SJCRH30 (cell line): ENCODE measurements around the gene POP4. TPM values are rescaled to one million over a fixed set of nuclear protein-coding genes. Genes with fewer than 3 reads are reported as not detected.
"Not testable (repeated sequence)": the region's sequence is repeated elsewhere in the genome, so short reads cannot be mapped to it uniquely, and the experiment has no call there.

Source experiments
- DNase-seq, 2 experiments: peaks; one replicate each; pipeline ENCODE4 v3.0.0-alpha.2; 2015 to 2020
- H3K27ac ChIP-seq: fragments of 250-450 bp; sonication (Bioruptor Pico); 2 replicates; pipeline ENCODE4 v1.5.1; 2020; ENCODE audit warnings: mild to moderate bottlenecking, moderate library complexity
- H3K27me3 ChIP-seq: fragments of 250-450 bp; sonication (Bioruptor Pico); 2 replicates; pipeline ENCODE4 v1.5.1; 2020; ENCODE audit warnings: mild to moderate bottlenecking, moderate library complexity
- H3K36me3 ChIP-seq: fragments of 250-450 bp; sonication (Bioruptor Pico); 2 replicates; pipeline ENCODE4 v1.5.1; 2020; ENCODE audit warnings: mild to moderate bottlenecking, moderate library complexity
- H3K4me1 ChIP-seq: fragments of 250-450 bp; sonication (Bioruptor Pico); 2 replicates; pipeline ENCODE4 v1.5.1; 2020; ENCODE audit warnings: mild to moderate bottlenecking, moderate library complexity
- H3K4me3 ChIP-seq: fragments of 250-450 bp; sonication (Bioruptor Pico); 2 replicates; pipeline ENCODE4 v1.5.1; 2020; ENCODE audit warnings: mild to moderate bottlenecking, moderate library complexity
- H3K9me3 ChIP-seq: fragments of 250-450 bp; sonication (Bioruptor Pico); replicated peaks from 2 replicates; pipeline ENCODE4 v1.5.1; 2020; ENCODE audit warnings: mild to moderate bottlenecking, moderate library complexity
- total RNA-seq: library from RNA; depleted of rRNA; stranded (reverse); fragments of >200 nt; shearing (Covaris generic); gene quantifications from 2 replicates; pipeline ENCODE4 v1.2.3, GENCODE V29; 2014

POP4 gene
- total RNA-seq, 1 experiment from 2014 or later, result 81.9 TPM

- Histone ChIP-seq H3K9me3 (no peaks in the 10 kb centered on the region), H3K4me3 (no peak overlapping the region), H3K4me1 (peaks cover 7% of the 10 kb centered on the region), H3K36me3 (no peaks in the 10 kb centered on the region), H3K27ac (no peak overlapping the region), H3K27me3 (peaks cover 11% of the 10 kb centered on the region; the same call in 1 of the 2 replicates)
- DNase-seq, result no peak
Observed at GRCh38 chr19:29625186-29625651, 19.1 kb downstream of the POP4 start.

GRCh38 chr19:29626386-29626785 is 20.3 kb downstream of the POP4 start:
- no peaks in the 10 kb centered on the region for H3K4me1 ChIP-seq
- no peaks in the 10 kb centered on the region for H3K36me3 ChIP-seq
- no peak for DNase-seq
- H3K9me3 ChIP-seq, result no peaks in the 10 kb centered on the region
- H3K27me3 ChIP-seq, result peaks cover 11% of the 10 kb centered on the region; the same call in 1 of the 2 replicates
- H3K27ac ChIP-seq, result no peak overlapping the region
- H3K4me3 ChIP-seq, result no peak overlapping the region

- H3K4me1 ChIP-seq, H3K27ac ChIP-seq, H3K36me3 ChIP-seq, H3K9me3 ChIP-seq, H3K4me3 ChIP-seq, DNase-seq: not testable (repeated sequence)
- peaks cover 10% of the 10 kb centered on the region; the same call in 1 of the 2 replicates for H3K27me3 ChIP-seq
Observed at GRCh38 chr19:29626832-29627231, 20.7 kb downstream of the POP4 start.

- Histone ChIP-seq H3K27ac (no peak overlapping the region), H3K27me3 (0 out of 2 replicates have a peak, but pooled peaks cover 5% of the 10 kb centered on the region), H3K4me3 (no peak overlapping the region), H3K36me3 (no peaks in the 10 kb centered on the region), H3K9me3 (peaks cover under 1% of the 10 kb centered on the region; the same call in 1 of the 2 replicates), H3K4me1 (no peaks in the 10 kb centered on the region)
- no peak for DNase-seq
Observed at GRCh38 chr19:29628661-29629385, 22.7 kb downstream of the POP4 start.

- DNase-seq, result no peak
- no peak overlapping the region for H3K4me3 ChIP-seq
- no peaks in the 10 kb centered on the region for H3K36me3 ChIP-seq
- H3K9me3 ChIP-seq, result peaks cover 4% of the 10 kb centered on the region; the same call in 1 of the 2 replicates
- H3K27ac ChIP-seq, result no peak overlapping the region
- no peaks in the 10 kb centered on the region for H3K4me1 ChIP-seq
- H3K27me3 ChIP-seq, result 0 out of 2 replicates have a peak, but pooled peaks cover 2% of the 10 kb centered on the region
Observed at GRCh38 chr19:29629836-29630534, 23.9 kb downstream of the POP4 start.

GRCh38 chr19:29630655-29631054 is 24.6 kb downstream of the POP4 start:
- Histone ChIP-seq H3K9me3 (peaks cover 4% of the 10 kb centered on the region; the same call in 1 of the 2 replicates), H3K27me3 (0 out of 2 replicates have a peak, but pooled peaks cover 2% of the 10 kb centered on the region), H3K4me3 (no peak overlapping the region), H3K36me3 (no peaks in the 10 kb centered on the region), H3K4me1 (no peaks in the 10 kb centered on the region), H3K27ac (no peak overlapping the region)
- DNase-seq, result peak in 1 of 2 experiments; percentile 28

GRCh38 chr19:29631450-29631849 is 25.4 kb downstream of the POP4 start:
- H3K27me3 ChIP-seq, result 0 out of 2 replicates have a peak, but pooled peaks cover 2% of the 10 kb centered on the region
- no peak overlapping the region for H3K27ac ChIP-seq
- H3K4me1 ChIP-seq, result no peaks in the 10 kb centered on the region
- H3K36me3 ChIP-seq, result no peaks in the 10 kb centered on the region
- H3K9me3 ChIP-seq, result peaks cover 4% of the 10 kb centered on the region; the same call in 1 of the 2 replicates
- H3K4me3 ChIP-seq, result no peak overlapping the region
- DNase-seq, result no peak

- no peak overlapping the region for H3K4me3 ChIP-seq
- DNase-seq, result no peak
- no peaks in the 10 kb centered on the region for H3K4me1 ChIP-seq
- no peaks in the 10 kb centered on the region for H3K36me3 ChIP-seq
- peaks cover 4% of the 10 kb centered on the region; the same call in 1 of the 2 replicates for H3K9me3 ChIP-seq
- H3K27ac ChIP-seq, result no peak overlapping the region
- 0 out of 2 replicates have a peak, but pooled peaks cover 2% of the 10 kb centered on the region for H3K27me3 ChIP-seq
Observed at GRCh38 chr19:29634002-29634401, 27.9 kb downstream of the POP4 start.

GRCh38 chr19:29634423-29635130 is 28.5 kb downstream of the POP4 start:
- no peak for DNase-seq
- Histone ChIP-seq H3K27ac (no peak overlapping the region), H3K4me1 (no peaks in the 10 kb centered on the region), H3K27me3 (0 out of 2 replicates have a peak, but pooled peaks cover 2% of the 10 kb centered on the region), H3K9me3 (peaks cover 4% of the 10 kb centered on the region; the same call in 1 of the 2 replicates), H3K36me3 (no peaks in the 10 kb centered on the region), H3K4me3 (no peak overlapping the region)

- no peak overlapping the region for H3K4me3 ChIP-seq
- H3K9me3 ChIP-seq, result peaks cover 4% of the 10 kb centered on the region; the same call in 1 of the 2 replicates
- no peaks in the 10 kb centered on the region for H3K36me3 ChIP-seq
- H3K27ac ChIP-seq, result no peak overlapping the region
- H3K4me1 ChIP-seq, result no peaks in the 10 kb centered on the region
- 0 out of 2 replicates have a peak, but pooled peaks cover 2% of the 10 kb centered on the region for H3K27me3 ChIP-seq
- no peak for DNase-seq
Observed at GRCh38 chr19:29635963-29636362, 29.9 kb downstream of the POP4 start.

GRCh38 chr19:29636553-29637360 is 30.7 kb downstream of the POP4 start:
- 0 out of 2 replicates have a peak, but pooled peaks cover 2% of the 10 kb centered on the region for H3K27me3 ChIP-seq
- peaks cover 4% of the 10 kb centered on the region; the same call in 1 of the 2 replicates for H3K9me3 ChIP-seq
- DNase-seq, result no peak
- H3K4me3 ChIP-seq, result no peak overlapping the region
- no peaks in the 10 kb centered on the region for H3K36me3 ChIP-seq
- H3K4me1 ChIP-seq, result no peaks in the 10 kb centered on the region
- no peak overlapping the region for H3K27ac ChIP-seq

- H3K27ac ChIP-seq, result no peak overlapping the region
- H3K9me3 ChIP-seq, result peaks cover 1% of the 10 kb centered on the region; the same call in 1 of the 2 replicates
- no peaks in the 10 kb centered on the region for H3K4me1 ChIP-seq
- H3K36me3 ChIP-seq, result no peaks in the 10 kb centered on the region
- H3K4me3 ChIP-seq, result no peak overlapping the region
- peaks cover 10% of the 10 kb centered on the region; the same call in 1 of the 2 replicates for H3K27me3 ChIP-seq
- DNase-seq, result no peak
Observed at GRCh38 chr19:29639086-29639485, 33.0 kb downstream of the POP4 start.

GRCh38 chr19:29640231-29640630 is 34.1 kb downstream of the POP4 start:
- H3K9me3 ChIP-seq, result no peaks in the 10 kb centered on the region
- H3K36me3 ChIP-seq, result no peaks in the 10 kb centered on the region
- no peak for DNase-seq
- H3K4me1 ChIP-seq, result no peaks in the 10 kb centered on the region
- H3K27me3 ChIP-seq, result peaks cover 9% of the 10 kb centered on the region; the same call in 1 of the 2 replicates
- H3K4me3 ChIP-seq, result no peak overlapping the region
- H3K27ac ChIP-seq, result no peak overlapping the region

- no peak for DNase-seq
- Histone ChIP-seq H3K4me1 (no peaks in the 10 kb centered on the region), H3K27ac (no peak overlapping the region), H3K27me3 (peaks cover 13% of the 10 kb centered on the region), H3K36me3 (no peaks in the 10 kb centered on the region), H3K9me3 (no peaks in the 10 kb centered on the region), H3K4me3 (no peak overlapping the region)
Observed at GRCh38 chr19:29641597-29641996, 35.5 kb downstream of the POP4 start.
